Stimulated activated CD4-positive, alpha-beta T cell treated with anti-CD3 and anti-CD28 coated beads, Interleukin-12 subunit alpha, Interleukin-12 subunit beta, amount 100 ng/mL, for 4 hours (primary cell): Measurements from ENCODE around the gene MINAR2.

Experiments
- DNase-seq: peaks from one replicate; pipeline ENCODE4 v3.0.0-alpha.2; 2020

The MINAR2 gene, protein sequence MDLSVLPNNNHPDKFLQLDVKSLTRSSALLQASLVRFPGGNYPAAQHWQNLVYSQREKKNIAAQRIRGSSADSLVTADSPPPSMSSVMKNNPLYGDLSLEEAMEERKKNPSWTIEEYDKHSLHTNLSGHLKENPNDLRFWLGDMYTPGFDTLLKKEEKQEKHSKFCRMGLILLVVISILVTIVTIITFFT

DNA sequence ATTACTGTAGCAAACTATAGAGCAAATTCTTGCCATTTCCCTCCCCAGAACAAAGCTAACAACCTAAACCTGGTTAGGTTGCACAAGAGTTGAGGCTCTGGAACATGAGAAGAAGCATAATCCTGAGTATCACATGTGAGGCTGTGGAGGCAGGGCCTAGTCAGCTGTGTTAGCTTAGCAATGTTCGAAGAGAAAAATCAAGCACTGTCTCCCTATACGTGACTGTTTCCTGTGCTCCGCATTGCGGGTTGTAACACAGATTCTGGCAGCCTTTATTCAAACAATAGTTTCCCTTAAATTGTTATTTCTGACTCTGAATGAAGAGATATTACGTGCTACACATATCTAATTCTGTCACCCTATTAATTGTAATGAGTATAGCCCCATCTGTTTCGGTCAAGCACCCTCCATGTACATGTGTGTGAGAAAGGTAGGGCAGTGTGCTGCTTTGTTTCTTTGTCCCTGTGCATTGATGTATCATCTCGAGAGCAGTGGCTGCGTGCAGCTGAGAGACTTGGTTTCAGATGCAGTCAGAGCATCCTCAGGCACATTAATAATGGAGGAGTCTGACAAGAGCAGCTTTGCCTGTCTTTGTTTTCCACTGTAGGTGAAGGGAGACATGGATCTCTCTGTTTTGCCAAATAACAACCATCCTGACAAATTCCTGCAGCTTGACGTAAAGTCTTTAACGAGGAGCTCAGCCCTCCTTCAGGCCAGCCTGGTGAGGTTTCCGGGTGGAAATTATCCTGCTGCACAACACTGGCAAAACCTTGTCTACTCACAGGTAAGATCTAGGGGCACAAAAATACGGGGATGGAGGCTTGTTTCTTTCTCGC is at the start of gene MINAR2:
TSS of gene MINAR2 (plus strand) at position 523 of the 836 bp plus-strand sequence. CDS start at position 620, 97 bp downstream.
- no peak for DNase-seq

DNA sequence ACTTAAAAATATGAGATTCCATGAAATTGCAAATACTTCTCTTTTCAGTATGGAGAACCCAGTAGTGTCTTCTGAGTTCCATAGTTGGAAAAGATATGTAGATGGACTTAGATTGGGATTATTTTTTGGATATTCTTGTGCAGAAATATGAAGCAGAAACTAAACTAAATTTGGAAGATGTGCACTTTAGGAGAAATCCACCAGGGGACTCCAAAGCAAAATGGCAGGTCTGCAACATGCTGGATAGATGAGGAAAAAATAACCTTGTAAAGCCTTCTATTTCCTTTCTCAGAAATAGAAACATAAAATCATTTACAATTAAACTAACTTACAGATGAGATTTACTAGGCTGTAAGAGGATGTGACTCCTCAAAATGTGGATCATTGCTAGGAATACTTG is 49.2 kb upstream of the MINAR2 start:
- no peak for DNase-seq

DNA sequence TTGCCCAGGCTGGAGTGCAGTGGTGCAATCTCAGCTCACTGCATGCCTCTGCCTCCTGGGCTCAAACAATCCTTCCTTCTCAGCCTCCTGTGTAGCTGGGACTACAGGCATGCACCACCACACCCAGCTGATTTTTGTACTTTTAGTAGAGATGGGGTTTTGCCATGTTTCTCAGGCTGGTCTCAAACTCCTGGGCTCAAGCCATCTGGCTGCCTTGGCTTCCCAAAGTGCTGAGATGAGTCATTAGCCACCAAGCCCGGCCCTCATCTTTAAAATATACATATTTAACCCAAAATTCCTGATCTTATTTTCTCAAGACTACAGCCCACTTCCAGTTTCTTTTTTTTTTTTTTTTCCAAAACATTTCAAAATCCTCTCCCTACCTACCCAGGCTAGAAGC is 31.7 kb upstream of the MINAR2 start:
- no peak for DNase-seq

DNA sequence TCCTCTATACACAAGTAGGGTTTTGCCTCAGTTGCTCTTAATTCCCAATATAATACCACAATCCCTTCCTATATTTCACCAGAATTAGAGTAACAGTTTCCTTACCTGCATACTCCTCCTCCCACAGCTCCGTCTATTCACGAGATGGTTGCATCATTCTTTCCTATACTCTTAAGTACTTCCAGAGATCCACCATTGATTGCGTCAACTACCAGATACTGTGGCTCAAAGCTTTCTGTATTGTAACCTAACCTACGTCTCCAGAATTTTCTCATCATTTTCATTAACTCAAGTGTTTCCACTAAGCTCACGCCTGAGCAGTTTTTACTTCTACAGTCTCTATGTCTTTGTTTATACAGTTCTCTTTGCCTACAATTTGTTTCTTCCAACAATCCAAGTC is 31.2 kb upstream of the MINAR2 start:
- DNase-seq = no peak

DNA sequence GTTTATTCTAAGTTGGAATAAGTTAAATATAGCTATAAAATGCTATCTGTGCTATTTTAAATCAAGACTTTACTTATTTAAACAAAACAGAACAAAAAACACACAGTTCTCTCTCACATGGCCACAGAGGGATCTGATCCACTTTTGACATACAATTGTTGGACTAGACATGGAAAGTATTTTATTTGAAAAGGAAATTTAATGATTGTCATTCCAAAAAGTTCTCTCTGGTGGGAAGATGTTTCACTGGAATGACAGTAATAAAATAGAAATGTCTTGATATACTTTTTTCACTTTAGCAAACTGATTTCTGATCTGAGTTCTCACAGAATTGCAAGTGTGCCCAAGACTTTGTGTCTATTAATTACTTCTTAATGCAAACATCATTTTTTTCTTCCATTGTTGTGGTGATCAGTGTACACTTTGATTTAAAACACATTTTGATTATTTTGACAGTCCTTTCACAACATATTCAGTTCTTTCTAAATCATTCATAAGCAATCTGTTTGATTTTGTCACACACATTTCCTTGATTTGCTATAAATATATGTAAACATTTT is 30.1 kb upstream of the MINAR2 start:
- DNase-seq = no peak

DNA sequence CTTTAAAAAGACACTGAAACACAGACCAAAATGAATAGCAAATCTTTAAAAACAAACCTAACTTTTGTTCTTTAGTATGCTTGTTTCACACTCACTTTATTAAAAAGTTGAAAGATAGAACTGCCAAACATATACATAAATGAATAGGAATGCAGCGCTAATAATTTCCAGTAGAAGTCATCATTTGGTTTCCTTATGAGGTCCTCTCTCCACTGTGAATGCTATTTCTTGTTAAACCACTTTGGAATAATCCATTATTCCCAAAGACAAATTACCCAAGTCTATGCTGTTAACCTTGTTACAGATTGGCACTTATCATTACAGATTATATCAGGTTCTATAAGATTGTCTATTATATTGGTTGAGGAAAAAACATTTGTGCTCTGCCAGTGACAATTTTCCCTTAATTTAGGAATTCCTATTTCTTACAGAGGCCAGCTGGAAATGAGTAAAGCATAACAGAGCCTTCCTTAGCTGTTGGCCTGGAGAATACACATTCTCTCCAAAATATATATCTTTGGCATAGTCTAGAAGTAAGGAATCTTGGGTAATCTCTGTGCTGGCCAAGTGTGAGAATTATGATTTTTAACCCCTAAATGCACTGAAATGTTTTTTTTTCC is 29.3 kb upstream of the MINAR2 start:
- DNase-seq = no peak

DNA sequence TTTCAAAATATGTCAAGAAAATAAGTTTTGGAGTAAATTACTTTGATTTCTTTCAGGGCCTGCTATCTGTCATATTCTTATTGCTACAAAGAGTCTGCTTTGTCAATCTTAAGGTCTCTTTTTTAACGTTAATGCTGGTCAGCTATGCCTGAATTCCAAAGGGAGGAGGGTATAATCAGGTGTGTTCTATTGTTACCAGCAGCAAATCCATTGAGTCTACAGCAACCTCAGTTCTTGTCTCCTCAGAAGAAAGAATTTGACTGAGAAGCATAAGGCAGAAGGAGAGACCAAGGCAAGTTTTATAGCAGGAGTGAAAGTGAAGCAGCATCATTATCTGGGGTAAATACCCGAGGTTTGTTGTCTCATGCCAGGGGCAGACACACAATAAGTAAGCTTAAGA is 23.7 kb upstream of the MINAR2 start:
- no peak for DNase-seq

DNA sequence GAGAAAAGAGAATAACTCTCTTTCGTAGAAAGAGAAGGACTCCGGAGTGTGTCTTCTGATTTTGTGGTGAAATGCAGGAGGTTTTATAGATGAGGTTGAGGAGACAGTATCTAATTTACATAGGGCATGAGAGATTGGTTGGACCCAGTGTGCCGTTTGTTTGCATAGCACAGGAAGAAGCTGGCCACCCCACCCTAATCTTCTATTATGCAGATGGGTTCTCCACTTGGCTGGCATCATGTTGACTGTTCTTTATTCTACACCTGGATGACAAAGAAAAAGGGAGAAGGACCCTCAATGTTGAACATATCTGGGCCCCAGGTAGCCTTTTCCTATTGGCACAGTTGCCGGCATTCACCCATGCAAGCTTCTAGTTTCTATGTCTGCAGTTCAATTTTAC is 23.2 kb upstream of the MINAR2 start:
- no peak for DNase-seq

DNA sequence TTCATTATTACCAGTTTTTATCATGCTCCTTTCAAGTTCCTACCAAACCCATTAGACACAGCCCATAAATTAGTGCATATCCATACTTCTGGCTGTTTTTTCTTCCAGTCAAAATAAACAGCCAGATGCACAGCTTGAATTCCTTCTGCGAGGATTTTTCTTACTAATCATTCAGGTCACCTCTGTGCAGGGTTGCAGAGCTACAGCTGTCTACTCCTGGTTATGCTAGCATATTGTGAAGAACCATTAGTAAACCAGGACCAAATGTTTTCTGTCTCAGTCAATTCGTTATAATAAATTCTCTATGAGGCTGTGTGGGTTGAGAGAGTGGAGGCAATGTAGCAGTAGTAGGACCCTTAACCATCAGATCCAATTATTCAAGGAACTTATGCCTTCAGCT is 8.1 kb upstream of the MINAR2 start:
- DNase-seq = no peak

DNA sequence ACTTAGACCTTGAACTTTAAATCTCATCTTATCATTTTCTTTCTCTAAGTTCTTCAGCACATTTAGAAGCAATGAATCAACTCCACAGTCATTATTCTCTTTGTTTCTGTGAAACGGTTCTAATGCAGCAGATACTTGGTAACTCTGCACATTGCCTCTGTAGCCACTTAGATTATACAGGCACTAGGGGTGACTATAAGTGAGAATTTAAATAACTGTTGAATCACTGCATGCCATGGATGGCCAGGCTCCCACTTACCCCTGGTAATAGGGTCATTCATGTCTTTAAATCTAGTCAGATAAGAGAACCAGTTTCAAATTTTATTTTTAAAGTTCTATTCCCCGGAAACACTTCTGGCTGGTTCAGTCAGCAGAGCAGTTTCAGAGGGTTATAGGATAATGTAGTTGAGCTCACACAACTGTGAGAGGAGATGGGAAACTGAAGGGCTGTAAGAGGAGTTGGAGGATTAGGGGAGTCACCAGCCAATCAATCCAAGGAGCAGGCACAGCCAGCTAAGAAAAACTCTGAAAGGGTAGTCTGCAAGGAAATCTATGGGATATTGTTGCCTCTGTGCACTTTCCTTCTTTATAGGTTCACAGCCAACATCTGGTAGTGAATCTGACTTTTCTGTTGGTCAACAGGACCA is 4.2 kb upstream of the MINAR2 start:
- DNase-seq = no peak

DNA sequence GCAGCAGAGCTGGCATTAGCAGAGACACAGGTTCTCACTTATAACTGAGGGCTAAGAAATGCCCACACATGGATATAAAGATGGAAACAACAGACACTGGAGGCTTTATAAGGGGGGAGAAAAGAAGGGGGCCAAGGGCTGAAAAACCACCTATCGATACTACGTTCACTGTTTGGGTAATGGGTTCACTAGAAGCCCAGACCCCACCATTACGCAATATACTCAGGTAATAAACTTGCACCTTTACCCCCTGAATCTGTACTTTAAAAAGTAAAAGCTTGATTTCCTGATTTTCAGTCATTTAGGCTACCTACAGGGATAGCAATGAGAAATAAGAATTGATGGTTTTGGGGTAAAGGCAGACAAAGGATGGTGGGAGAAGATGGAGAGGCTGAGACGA is 1.9 kb upstream of the MINAR2 start:
- no peak for DNase-seq

DNA sequence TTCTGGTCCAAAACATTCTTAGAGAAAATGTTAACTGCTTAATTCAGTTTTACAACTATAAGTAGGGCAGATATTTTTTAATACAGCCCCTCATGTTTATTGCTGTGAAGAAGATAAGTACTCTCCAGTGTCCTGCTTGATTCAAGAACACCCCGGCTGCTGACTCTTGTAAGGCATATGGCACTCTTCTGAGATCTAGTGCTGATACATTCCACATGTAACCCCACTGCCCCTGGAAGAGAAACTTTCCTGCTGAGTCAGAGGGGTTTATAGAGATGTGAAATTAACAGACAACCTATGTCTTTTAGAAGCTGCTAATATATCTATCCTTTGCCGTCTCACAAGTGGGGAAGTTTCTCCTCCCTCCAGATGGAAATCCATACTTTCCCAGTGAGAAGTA is 1.0 kb upstream of the MINAR2 start:
- no peak for DNase-seq

DNA sequence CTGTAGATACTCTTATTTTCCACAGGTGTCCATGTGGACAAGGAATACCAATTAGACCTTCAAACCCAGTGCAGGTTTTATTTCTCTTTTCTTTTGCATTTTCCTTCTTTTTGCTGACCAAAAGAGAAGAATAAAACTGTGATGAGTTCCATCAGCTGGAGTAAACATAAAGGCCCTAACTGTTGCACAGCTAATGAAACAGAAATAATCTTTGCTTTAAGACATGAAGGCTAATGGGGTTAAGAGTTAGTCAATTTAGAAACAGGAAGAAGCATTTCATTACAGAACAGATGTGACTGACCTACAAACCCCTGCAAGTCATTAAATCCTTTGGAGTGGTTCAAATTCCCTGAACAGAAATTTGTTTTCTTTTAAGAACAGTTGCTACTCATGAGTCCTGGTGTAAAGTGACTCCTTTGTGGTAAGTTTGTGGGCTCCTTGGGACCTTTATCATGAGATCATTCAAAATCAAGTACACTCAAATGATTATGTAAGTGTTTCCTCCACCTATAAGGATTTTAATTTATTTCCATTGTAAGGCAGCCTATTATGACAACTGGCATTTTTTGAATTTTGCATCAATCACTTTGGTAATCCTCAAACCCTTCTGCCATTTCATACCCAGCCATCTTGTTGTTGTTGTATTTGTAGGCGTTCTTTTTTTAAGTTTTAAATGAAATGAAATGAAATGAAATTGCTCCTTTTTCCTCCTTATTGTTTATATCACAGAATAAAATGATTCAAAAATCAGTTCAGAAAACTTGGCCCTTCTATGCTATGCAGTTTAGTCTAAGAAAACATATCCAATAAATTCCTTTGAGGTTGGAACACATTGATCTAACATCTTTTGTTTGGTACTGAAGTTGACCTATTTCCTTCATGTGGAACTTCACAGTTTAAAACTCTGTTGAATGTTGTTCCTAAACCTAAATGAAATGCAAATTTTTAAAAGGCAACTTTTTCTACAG is 1.3 kb downstream of the MINAR2 start:
- DNase-seq = no peak

DNA sequence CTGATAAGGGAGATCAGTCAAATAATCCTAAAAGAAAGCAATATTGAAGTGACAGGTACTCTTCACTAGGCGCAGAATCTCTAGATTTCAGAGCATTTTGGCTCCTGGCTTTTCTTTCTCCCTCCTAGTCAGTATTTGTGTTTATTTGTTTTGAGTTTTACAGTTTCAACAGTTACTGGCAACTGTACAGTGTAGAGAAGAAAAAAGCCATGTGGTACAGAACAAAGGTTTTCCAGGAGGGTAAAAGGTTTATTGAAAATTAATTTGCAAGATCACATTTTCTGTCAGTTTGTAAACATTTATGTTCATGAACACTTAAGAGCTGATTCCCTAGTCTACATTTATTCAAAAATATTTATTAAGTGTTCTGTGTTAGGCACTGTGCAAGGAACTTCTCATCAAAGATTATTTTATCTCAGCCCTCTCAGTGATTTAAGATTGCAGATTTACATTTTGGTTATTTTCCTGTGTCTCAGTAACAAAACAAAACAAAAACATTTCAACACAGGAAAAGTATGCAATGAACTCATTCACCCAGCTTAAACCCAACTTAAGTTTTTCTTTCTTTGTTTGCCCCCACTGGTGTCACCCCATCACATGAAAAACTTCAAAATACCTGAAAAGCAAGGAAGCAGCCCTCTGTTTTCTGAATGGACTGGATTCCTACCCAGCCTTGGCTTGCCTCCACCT is 12.9 kb downstream of the MINAR2 start:
- DNase-seq = no peak

DNA sequence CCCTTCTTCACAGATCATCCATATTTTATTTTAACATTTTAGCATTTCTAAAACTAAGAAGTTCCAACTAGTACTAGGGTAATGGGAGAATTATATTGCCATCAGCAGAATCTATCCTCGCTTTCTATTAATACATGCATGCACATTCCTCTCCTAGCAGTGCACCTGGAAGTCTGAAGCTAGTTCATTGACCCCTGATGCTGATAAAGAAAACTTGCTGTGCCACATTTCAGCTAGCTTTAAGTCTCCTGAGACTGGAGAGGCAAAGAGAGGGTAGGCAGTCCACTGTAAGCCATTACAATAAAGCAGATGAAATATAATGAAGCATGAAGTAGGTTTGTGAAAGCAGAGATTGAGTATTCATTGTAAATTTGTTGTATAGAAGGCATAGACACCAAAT is 15.8 kb downstream of the MINAR2 start:
- DNase-seq = no peak

DNA sequence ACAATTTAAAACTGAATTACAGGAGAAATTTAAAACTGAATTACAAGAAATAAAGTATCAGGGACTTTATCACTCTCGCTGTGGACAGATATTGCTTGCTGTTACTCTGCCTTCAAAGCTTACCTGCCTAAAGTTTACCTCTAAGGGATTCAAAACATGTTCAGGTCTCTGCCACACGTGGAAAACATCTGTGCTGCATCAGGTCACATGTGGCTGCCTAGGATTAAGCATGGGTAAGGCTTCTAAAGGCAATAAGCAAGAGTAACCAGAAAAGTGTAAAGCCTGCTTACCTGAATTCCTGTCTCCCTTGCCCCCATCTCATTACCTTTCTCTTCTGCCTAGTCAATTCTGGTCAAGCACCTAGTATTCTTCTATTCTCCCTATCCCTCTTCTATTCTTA is 18.9 kb downstream of the MINAR2 start:
- DNase-seq = no peak

DNA sequence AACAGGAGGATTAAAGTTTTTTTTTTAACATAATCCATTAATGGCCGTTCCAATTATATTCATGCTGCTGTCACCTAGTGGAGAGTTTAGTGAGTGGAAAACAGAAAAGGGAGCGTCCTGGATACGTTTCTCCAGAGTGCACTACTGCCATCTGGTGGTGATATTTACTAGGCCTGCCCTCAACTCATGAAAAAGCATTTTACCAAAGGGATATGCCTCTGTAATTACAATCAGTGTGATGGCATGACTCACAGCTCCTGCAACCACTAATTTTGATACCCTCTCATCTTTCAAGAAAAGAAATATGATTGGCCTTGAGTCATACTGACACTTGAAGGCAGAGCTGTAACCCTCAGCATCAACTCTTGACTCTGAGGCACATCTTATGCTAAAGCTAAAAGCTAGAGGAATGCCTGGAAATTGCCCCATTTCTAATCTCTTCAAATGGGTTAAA is 20.1 kb downstream of the MINAR2 start:
- DNase-seq = peak; percentile 27

DNA sequence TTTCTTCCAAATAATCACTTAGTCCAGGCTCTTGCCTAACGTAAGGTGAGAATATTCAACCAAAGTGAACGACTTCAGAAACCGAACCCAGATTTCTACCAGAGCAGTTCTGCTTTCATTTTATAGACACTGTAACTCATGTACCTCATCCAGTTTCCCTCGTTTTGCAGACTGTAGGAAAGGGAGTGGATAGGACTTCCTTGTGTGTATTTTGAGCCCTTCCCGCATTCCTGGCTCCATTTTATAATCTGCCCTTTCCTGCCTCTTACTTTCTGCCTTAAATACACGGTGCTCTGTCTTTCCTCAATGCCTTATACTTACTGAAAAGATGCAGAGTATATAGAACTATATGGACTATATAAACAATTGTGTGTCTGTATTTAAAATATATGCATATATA is 20.8 kb downstream of the MINAR2 start:
- DNase-seq = no peak

DNA sequence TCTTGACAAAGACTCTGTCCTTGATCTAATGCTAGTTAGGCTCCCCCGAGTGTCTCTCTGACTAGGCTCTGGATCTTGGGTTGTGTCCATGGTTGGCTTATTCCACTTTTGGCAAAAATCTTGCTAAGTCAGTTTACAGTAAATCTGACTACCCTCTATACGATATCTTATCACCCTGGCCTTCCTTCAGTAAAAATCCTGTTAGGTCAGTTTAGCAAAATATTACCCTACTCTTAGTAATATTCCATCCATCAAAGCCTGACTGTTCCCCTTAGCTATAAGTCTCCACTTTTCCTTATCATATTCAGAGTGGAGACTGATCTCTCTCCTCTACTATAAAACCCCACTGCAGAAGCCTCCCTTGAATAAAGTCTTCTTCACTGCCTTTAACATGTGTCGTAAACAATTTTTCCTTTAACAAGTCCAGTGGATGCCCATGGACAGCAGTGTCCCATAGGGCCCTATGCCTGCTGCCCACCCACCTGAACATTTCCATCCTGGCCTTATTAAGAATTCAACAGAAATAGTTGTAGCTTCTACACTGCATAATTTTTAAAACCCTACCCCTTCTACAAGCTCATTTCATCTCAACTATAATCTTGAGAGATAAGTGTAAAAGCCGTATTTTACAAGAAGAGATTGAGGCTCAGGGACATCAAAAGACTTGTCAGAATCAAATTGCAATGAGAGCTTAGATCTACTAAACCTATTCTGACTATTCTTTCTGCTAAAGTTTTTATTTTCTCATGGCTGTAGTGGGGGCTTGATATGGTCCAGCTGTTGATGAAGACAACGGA is 22.3 kb downstream of the MINAR2 start:
- DNase-seq = no peak

DNA sequence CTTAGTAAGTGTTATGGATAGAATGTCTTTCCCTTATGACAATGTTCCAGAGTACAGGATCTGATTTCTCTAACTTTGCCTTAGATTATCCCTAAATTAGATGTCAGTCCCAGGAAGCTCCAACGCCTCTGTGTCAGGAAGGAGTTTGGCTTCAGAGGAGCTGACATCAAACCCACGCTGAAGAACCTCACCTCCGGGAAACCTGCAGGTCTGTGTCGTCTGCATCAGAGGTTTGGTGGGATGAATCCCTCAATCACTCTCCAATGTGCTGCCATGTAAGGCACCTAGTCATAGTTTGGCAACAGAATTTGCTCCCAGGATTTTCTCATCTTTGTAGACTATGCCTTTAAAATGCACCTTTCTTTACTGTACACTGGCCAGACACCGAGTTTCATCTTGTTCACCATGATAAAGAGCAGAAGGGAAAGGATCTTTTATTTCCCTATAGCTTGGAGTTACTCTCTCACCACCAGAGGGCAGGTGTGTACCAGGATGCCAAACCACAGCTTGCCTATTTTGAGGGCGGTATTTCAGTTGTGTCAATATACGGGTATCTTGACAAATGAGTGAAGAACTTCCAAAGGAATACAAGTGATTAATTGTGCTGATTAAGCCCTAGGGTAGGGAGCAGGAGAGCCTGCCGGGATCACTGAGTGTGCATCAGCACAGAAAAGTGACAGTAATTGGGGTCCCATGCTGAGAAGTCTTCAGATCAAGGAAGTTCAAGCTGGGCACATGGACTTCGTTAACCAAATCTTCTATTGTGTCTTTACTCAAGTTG is 23.4 kb downstream of the MINAR2 start:
- DNase-seq = peak; percentile 15
